GM21381 (cell line): Measurements from ENCODE around the gene SUSD2.
"Not testable (repeated sequence)": the region's sequence is repeated elsewhere in the genome, so short reads cannot be mapped to it uniquely, and the experiment has no call there.

ENCODE experiments used
- ATAC-seq: cut with Tn5 transposase; IDR thresholded peaks from one replicate; pipeline ENCODE4 v1.9.1; 2021; ENCODE audit warnings: mild to moderate bottlenecking, moderate library complexity; ENCODE audit not compliant: unreplicated experiment

Gene SUSD2

DNA sequence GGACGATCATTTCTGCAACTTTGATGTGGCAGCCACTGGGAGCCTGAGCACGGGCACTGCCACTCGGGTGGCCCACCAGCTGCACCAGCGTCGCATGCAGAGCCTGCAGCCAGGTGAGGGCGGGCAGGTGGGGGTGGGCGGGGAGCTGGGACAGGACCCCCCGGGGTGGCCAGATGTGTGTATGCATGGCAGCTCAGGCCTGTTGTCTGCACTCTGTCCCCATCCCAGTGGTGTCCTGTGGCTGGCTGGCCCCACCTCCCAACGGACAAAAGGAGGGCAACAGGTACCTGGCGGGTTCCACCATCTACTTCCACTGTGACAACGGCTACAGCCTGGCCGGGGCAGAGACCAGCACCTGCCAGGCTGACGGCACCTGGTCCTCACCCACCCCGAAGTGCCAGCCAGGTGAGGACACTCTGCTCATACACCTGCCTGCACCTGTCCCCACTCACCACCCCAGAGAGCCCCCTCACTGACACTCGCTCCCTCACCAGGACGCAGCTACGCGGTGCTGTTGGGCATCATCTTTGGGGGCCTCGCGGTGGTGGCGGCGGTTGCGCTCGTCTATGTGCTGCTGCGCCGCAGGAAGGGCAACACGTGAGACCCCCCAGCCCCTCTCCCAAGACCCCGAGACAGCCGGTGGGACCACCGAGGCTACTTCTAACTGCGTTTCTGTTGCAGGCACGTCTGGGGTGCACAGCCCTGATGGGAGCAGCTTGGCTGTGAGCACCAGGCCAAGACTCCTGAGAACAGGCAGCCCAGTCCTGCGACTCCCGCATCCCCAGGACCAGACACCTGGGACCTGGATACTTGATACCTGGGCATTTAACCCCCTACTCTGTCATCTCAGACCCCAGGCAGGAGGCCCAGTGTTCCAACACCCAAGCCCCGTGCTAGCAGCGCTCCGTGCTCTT is 6.7 kb downstream of the SUSD2 start:
- ATAC-seq, result no peak

GRCh38 chr22:24188705-24189248 is 7.5 kb downstream of the SUSD2 start:
- ATAC-seq, result no peak

DNA sequence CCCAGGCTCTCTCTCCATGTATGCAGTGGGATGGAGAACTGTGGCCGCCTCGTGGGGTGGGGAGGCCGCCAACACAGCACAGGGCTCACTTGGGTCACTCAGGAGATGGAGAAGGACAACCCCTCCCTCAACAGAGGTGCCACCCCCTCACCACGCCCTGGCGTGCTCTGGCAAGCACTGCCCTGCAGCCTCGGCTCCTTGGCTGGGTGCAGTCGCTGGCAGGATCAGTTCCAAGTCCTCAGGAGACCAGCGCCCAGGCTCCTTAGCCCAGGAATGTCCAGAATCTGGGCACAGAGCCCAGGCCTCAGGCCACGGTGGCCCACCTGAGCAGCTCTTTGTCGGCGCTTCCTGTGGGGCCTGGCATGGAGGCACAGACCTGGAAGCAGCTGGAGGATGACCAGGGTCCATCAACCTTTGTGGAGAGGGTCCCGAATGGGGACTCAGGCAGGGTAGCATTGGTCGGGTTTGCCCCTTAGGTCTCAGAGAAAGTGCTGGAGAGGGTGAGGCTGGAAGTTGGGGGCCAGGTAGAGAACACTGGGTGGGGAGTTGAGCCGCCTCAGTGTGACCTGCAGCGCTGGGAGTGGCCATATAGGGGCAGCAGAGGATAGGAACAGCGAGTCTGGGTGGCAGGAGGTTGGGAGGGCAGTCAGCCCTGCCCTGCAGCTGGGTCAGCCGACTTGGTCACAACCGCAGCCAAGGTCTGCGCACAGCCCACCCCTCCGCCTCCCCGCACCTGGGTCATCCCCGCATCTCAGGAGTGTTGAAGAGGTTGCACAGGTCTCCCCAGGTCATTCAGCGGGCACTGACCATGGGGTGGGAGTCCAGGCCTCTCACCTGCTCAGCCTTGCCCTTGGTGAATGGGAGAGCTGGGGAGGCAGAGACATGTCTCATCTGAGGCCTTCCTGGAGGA is 8.2 kb downstream of the SUSD2 start:
- ATAC-seq, result no peak

DNA sequence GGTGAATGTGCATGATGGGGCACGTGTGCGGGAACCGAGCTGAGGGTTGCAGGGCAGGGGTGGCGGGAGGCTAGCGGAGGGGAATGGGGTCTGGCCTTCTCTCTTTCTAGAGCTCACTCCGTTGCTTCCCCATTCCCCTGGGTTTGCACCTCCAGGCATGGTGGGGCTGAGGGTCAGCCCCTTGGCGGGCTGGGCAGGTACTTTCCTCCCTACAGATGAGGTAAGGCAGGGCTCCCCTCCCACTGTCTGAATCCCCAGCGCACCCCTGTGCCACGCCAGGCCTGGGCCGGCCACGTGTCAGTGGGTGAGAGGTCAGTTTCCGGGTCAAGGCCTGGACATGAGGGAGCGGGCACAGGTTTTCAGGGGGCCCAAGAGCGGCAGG is 8.9 kb downstream of the SUSD2 start:
- no peak for ATAC-seq

GRCh38 chr22:24190596-24191208 is 9.4 kb downstream of the SUSD2 start:
- no peak for ATAC-seq

GRCh38 chr22:24191381-24191841 is 10.1 kb downstream of the SUSD2 start:
- ATAC-seq, result no peak

DNA sequence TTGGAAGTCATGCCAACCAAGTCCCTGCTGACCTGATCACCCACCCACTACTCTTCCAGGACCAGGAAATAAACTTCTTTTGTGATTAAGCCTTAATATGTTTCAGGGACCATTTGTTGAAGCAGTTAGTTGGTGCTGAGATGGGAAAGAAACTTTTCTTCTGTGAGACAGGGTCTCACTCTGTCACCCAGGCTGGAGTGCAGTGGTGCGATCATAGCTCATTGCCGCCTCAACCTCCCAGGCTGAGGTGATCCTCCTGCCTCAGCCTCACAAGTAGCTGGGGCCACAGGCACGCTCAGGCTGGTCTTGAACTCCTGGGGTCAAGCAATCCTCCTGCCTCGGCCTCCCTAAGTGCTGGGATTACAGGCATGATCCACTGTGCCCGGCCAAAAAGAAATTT is 10.6 kb downstream of the SUSD2 start:
- no peak for ATAC-seq

- ATAC-seq, result no peak
Observed at GRCh38 chr22:24198682-24199052, 17.4 kb downstream of the SUSD2 start.

GRCh38 chr22:24200619-24201212 is 19.4 kb downstream of the SUSD2 start:
- ATAC-seq, result no peak

GRCh38 chr22:24201681-24202614 is 20.7 kb downstream of the SUSD2 start:
- no peak for ATAC-seq

DNA sequence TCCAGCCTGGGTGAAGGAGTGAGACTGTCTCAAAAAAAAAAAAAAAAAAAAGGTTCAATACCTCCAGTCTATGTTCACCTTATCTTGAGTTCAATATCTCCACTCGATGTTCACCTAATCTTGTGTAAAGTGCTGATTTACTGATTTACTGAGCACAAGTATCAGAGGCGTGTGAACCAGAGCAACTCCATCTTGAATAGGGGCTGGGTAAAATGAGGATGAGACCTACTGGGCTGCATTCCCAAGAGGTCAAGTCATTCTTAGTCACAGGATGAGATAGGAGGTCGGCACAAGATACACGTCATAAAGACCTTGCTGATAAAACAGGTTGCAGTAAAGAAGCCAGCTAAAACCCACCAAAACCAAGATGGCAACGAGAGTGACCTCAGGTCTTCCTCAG is 22.6 kb downstream of the SUSD2 start:
- not testable (repeated sequence) for ATAC-seq

GRCh38 chr22:24205438-24206195 is 24.3 kb downstream of the SUSD2 start:
- ATAC-seq, result no peak

DNA sequence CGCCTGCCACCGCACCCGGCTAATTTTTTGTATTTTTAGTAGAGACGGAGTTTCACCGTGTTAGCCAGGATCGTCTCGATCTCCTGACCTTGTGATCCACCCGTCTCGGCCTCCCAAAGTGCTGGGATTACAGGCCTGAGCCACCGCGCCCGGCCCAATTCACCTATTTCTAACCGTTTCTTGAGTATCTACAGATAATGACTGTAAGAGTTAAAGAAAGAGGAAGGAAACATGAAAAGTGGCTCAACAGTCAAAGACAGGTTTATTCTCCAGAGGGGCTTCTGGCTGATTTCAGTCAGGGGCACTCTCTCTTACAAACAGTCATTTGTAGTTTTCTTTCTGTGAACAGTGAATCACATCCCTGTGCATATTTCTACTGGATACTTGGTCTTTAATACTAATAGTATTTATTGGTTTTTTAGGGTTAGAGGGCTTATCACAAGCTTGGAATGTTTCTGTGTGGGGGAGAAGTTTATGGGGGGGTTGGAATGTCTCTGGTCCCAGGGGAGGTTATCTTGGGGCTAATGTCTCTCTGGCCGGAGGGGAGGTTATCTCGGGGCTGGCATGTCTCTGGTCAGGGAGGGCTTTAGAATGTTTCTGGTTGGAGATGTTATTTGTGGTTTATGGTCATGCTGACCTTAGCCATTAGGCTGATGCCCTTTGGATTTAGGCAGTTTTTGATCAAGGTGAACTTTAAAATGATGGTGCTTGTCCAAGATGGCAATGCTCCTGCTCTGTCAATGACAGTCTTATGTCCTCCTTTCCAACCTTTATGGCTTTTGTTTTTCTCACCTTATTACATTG is 25.4 kb downstream of the SUSD2 start:
- not testable (repeated sequence) for ATAC-seq

DNA sequence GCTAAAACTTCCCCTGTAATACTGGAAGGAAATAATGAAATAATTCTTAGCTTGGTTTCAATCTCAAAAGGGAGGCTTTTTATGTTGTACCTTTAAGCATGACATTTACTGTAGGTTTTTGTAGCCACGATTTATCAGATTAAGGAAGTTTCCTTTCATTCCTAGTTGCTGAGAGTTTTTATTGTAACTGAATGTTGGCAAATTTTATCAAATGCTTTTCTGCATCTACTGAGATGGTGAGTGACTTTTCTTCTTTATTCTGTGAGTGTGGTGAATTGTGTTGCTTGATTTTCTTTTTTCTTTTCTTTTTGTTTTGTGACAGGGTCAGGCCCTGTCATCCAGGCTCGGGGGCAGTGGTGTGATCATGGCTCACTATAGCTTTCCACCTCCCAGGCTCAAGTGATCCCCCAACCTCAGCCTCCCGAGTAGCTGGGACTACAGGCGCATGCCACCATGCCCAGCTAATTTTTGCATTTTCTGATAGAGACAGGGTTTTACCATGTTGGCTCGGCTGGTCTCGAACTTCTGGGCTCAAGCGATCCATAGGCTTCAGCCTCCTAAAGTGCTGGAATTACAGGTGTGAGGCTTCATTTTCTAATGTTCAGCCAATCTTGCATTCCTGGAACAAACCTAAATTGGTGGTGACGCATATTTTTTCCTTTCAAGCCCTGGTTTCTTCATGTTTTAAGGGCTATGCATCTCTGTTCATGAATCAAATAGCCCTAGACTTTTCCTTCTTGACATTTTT is 26.2 kb downstream of the SUSD2 start:
- ATAC-seq, result no peak

GRCh38 chr22:24208012-24208749 is 26.9 kb downstream of the SUSD2 start:
- ATAC-seq, result no peak

DNA sequence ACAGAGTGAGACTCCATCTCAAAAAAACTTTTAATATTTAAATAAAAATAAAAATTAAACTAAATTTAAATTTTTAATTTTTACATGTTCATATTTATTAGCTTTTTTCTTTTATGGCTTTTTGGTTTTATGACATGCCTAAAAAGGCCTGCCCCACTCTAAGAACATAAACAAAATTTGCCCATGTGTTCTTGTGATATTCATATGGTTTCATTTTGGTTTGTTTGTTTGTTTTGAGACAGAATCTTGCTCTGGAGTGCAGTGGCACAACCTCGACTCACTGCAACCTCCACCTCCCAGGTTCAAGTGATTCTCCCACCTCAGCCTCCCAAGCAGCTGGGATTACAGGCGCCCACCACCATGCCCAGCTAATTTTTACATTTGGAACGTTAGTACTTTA is 27.7 kb downstream of the SUSD2 start:
- no peak for ATAC-seq

GRCh38 chr22:24209687-24210086 is 28.4 kb downstream of the SUSD2 start:
- ATAC-seq, result no peak
